Testis (tissue), 2 donors: ENCODE data around the gene QRFP.

ENCODE experiments used
- CTCF ChIP-seq, 3 experiments: fragments of 450-650 bp in 2 of 3; fragments of 200-600 bp in 1 of 3; sonication (generic) in 1 of 3; IDR thresholded peaks; one replicate each; pipeline ENCODE4 v1.5.1; 2016 to 2019; ENCODE audit warnings: antibody characterized with exemption in 3 of 3, mild to moderate bottlenecking in 2 of 3, moderate library complexity in 1 of 3
- POLR2A ChIP-seq: fragments of 450-650 bp; IDR thresholded peaks from one replicate; pipeline ENCODE4 v1.6.1; 2017; ENCODE audit warnings: antibody characterized with exemption, mild to moderate bottlenecking, moderate library complexity

GRCh38 chr9:130878295-130878694, 18.3 kb downstream of the QRFP start:
- no peak for TF ChIP-seq CTCF (IDR thresholded peaks at IDR 0.05)
- TF ChIP-seq POLR2A = no peak
